Measurements from ENCODE around the gene SAFB.

The SAFB gene

GRCh38 chr19:5669212-5669611, 46.3 kb downstream of the SAFB start:
- no peak overlapping the region for H3K4me3 ChIP-seq (ENCODE audit: low read depth, low read length)
- no peak for TF ChIP-seq CTCF (IDR thresholded peaks at IDR 0.05; ENCODE audit: low read depth, low read length)
- no peak for DNase-seq (ENCODE audit: low read depth, low spot score)
- in situ Hi-C loops (cut with HindIII; ENCODE audit: low sequenced_read_pairs), result no loop called here

GRCh38 chr19:5671600-5671999, 48.7 kb downstream of the SAFB start:
- no peak for DNase-seq (ENCODE audit: low read depth, low spot score)
- no peak overlapping the region for H3K4me3 ChIP-seq (ENCODE audit: low read depth, low read length)
- no peak for TF ChIP-seq CTCF (IDR thresholded peaks at IDR 0.05; ENCODE audit: low read depth, low read length)
- in situ Hi-C loops (cut with HindIII; ENCODE audit: low sequenced_read_pairs), result no loop called here

- DNase-seq (ENCODE audit: low read depth, low spot score), result no peak
- in situ Hi-C loops (cut with HindIII; ENCODE audit: low sequenced_read_pairs), result no loop called here
- H3K4me3 ChIP-seq (ENCODE audit: low read depth, low read length), result no peak overlapping the region
- TF ChIP-seq CTCF (IDR thresholded peaks at IDR 0.05; ENCODE audit: low read depth, low read length), result no peak
Observed at GRCh38 chr19:5672708-5673459, 50.0 kb downstream of the SAFB start.

GRCh38 chr19:5673752-5674151, 50.9 kb downstream of the SAFB start:
- no peak overlapping the region for H3K4me3 ChIP-seq (ENCODE audit: low read depth, low read length)
- in situ Hi-C loops (cut with HindIII; ENCODE audit: low sequenced_read_pairs), result no loop called here
- DNase-seq (ENCODE audit: low read depth, low spot score), result no peak
- TF ChIP-seq CTCF (IDR thresholded peaks at IDR 0.05; ENCODE audit: low read depth, low read length), result no peak

- DNase-seq (ENCODE audit: low read depth, low spot score), result no peak
- no peak overlapping the region for H3K4me3 ChIP-seq (ENCODE audit: low read depth, low read length)
- in situ Hi-C loops (cut with HindIII; ENCODE audit: low sequenced_read_pairs), result no loop called here
- no peak for TF ChIP-seq CTCF (IDR thresholded peaks at IDR 0.05; ENCODE audit: low read depth, low read length)
Observed at GRCh38 chr19:5674714-5675113, 51.8 kb downstream of the SAFB start.

GRCh38 chr19:5676105-5676771, 53.4 kb downstream of the SAFB start:
- in situ Hi-C loops (cut with HindIII; ENCODE audit: low sequenced_read_pairs), result no loop called here
- no peak overlapping the region for H3K4me3 ChIP-seq (ENCODE audit: low read depth, low read length)
- no peak for TF ChIP-seq CTCF (IDR thresholded peaks at IDR 0.05; ENCODE audit: low read depth, low read length)
- no peak for DNase-seq (ENCODE audit: low read depth, low spot score)
